ENCODE results near the gene ATP5F1A.
"Not testable (repeated sequence)": the region's sequence is repeated elsewhere in the genome, so short reads cannot be mapped to it uniquely, and the experiment has no call there.

The ATP5F1A gene

GRCh38 chr18:46097801-46098615 lies at the start of gene ATP5F1A:
ATP5F1A (minus strand) TSS chr18:46098296; CDS start chr18:46098231, 65 bp downstream.
- DNase-seq (ENCODE audit: low read depth) = peak; percentile 54
- H3K4me3 ChIP-seq (ENCODE audit: low read depth, low read length) = peak within 1 kb of the TSS; percentile 82
- 0 out of 2 replicates have a peak, but pooled peaks have one; percentile 12 for TF ChIP-seq CTCF (IDR thresholded peaks at IDR 0.05; ENCODE audit: control insufficient read depth, extremely low read depth, insufficient read depth)

GRCh38 chr18:46141199-46141598 lies 43.1 kb upstream of the ATP5F1A start:
- no peak overlapping the region for H3K4me3 ChIP-seq (ENCODE audit: low read depth, low read length)
- TF ChIP-seq CTCF (IDR thresholded peaks at IDR 0.05; ENCODE audit: control insufficient read depth, extremely low read depth, insufficient read depth) = no peak
- DNase-seq (ENCODE audit: low read depth) = no peak

- no peak for TF ChIP-seq CTCF (IDR thresholded peaks at IDR 0.05; ENCODE audit: control insufficient read depth, extremely low read depth, insufficient read depth)
- DNase-seq (ENCODE audit: low read depth) = no peak
- no peak overlapping the region for H3K4me3 ChIP-seq (ENCODE audit: low read depth, low read length)
These were observed 42.1 kb upstream of the ATP5F1A start for GRCh38 chr18:46140173-46140572.

- no peak for DNase-seq (ENCODE audit: low read depth)
- H3K4me3 ChIP-seq (ENCODE audit: low read depth, low read length) = no peak overlapping the region
- TF ChIP-seq CTCF (IDR thresholded peaks at IDR 0.05; ENCODE audit: control insufficient read depth, extremely low read depth, insufficient read depth) = no peak
These were observed 37.0 kb upstream of the ATP5F1A start for GRCh38 chr18:46134920-46135675.

GRCh38 chr18:46133534-46133933 lies 35.4 kb upstream of the ATP5F1A start:
- no peak for DNase-seq (ENCODE audit: low read depth)
- no peak for TF ChIP-seq CTCF (IDR thresholded peaks at IDR 0.05; ENCODE audit: control insufficient read depth, extremely low read depth, insufficient read depth)

GRCh38 chr18:46130549-46130948 lies 32.5 kb upstream of the ATP5F1A start:
- DNase-seq (ENCODE audit: low read depth); H3K4me3 ChIP-seq (ENCODE audit: low read depth, low read length): not testable (repeated sequence)

More at GRCh38 chr18:46133534-46133933, 35.4 kb upstream of the ATP5F1A start:
- no peak overlapping the region for H3K4me3 ChIP-seq (ENCODE audit: low read depth, low read length)

GRCh38 chr18:46130061-46130460 lies 32.0 kb upstream of the ATP5F1A start:
- TF ChIP-seq CTCF (IDR thresholded peaks at IDR 0.05; ENCODE audit: control insufficient read depth, extremely low read depth, insufficient read depth) = no peak
- no peak for DNase-seq (ENCODE audit: low read depth)
- H3K4me3 ChIP-seq (ENCODE audit: low read depth, low read length) = no peak overlapping the region

GRCh38 chr18:46126625-46127024 lies 28.5 kb upstream of the ATP5F1A start:
- DNase-seq (ENCODE audit: low read depth); H3K4me3 ChIP-seq (ENCODE audit: low read depth, low read length): not testable (repeated sequence)

All from LNCaP clone FGC (cell line).